ENCODE data around the gene CPAMD8.

GRCh38 chr19:16946951-16947940, 79.4 kb downstream of the CPAMD8 start:
- TF ChIP-seq CTCF (IDR thresholded peaks at IDR 0.05) (no peak), POLR2A (IDR thresholded peaks at IDR 0.05) (no peak), EP300 (IDR thresholded peaks at IDR 0.05) (no peak)

All from ovary (tissue), 3 donors.